GM18873 (cell line): ENCODE measurements around the gene ASCC1.

ENCODE experiments used
- ATAC-seq: cut with Tn5 transposase; IDR thresholded peaks from one replicate; pipeline ENCODE4 v1.9.1; 2021; ENCODE audit warnings: mild to moderate bottlenecking, moderate library complexity, moderate number of reproducible peaks; ENCODE audit not compliant: unreplicated experiment, low FRiP score

Gene ASCC1

DNA sequence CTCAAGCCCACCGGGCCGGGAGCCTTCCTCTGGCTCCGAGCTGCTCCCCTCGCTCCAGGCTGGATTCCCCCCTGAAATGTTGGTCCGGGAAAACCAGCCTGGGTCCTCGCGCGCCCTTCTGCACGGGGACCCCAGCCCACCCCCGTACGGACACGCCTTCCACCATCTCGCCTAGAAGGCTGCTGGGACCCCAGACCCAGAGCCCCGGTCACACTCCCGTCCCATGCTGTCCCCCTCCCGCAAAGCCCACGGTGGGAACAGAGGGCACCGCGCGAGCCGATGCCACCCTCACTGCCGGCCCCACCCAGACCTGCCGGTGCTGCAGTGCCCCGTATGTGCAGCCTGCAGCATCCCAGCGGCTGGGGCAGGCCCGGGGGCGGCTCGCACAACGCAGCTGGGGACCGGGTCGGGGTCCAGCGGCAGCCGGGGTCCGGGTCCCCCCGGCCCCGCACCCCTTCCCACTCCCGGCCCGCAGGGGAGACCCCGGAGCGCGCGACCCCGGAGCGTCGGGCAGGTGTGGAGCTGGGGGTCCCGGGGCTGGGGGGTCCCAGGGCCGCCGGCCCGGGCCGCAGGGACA, 128.6 kb downstream of the ASCC1 start:
- no peak for ATAC-seq

DNA sequence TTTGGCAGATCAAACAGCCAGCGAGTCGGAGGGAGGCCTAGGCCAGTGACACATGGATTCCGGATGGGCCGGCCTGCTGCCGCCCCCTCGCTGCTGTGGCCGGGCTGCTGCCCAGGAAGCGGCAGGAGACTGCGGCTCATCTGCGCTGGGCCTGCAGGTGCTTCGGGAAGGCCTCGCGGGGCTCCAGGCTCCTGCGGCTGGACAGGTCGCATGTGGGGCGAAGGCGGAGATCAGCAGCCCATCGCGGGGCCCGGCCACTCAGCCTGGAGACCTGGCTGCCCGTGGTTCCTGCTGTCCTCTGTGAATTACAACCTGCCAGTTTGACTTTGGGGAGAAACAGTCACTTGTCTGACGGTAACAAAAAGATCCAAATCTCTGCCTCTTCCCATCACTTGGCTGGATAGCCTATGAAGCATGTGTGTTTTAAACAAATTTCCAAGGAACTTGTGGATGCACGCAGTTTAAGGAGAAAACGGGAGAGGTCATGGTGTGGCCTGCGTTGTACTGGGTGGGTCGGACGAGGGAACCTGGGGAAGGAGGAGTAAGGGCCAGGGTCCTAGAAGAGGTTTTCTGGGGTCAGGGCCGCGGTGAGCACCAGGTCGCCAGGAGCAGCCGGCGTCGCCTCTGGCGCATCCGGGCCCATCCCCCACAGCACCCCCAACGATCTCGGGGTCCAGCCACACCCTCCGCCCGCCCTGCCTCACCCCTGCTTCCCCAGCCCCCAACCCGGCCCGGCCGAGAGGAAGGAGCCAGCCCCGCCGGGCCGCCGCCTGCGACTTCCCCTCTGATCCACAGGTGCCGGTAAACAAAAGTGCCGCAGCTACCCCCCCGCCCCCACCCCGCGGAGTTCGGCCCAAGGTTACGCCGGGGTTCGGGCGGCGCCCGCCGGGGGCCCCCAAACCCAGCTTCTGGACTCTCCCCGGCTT, 129.3 kb downstream of the ASCC1 start:
- ATAC-seq: no peak

DNA sequence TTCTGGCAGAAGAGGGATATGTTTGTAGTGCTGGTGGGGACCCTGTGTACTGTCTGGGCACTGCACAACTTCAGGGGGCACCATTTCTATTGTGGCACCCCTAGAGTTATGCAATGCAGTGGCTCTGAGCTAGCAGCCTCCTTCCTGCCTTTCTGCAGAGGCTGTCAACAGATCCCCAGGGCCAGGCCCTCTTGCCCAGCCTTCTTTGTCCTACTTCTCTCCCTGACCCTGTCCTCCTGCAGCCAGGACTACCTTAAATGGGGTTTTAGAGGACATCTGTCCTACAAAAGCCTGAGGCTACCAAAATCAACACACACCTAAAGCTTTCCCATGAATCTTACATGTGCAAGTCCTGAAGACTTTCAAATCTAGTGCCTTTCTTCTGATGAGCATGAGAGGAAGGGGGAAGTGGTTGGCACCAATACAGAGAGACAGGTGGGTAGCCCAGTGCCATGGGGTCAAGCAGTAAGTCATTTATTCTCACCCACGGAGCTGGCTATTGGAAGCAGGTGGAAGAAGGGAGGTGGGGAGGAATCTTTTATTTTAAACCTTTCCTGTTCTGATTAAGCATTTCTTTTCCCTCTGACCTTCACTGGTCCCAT, 130.1 kb downstream of the ASCC1 start:
- no peak for ATAC-seq

GRCh38 chr10:72085166-72085565, 130.9 kb downstream of the ASCC1 start:
- no peak for ATAC-seq

GRCh38 chr10:72083790-72084459, 132.2 kb downstream of the ASCC1 start:
- no peak for ATAC-seq

- ATAC-seq: no peak
These were observed 133.0 kb downstream of the ASCC1 start for GRCh38 chr10:72082856-72083789.

DNA sequence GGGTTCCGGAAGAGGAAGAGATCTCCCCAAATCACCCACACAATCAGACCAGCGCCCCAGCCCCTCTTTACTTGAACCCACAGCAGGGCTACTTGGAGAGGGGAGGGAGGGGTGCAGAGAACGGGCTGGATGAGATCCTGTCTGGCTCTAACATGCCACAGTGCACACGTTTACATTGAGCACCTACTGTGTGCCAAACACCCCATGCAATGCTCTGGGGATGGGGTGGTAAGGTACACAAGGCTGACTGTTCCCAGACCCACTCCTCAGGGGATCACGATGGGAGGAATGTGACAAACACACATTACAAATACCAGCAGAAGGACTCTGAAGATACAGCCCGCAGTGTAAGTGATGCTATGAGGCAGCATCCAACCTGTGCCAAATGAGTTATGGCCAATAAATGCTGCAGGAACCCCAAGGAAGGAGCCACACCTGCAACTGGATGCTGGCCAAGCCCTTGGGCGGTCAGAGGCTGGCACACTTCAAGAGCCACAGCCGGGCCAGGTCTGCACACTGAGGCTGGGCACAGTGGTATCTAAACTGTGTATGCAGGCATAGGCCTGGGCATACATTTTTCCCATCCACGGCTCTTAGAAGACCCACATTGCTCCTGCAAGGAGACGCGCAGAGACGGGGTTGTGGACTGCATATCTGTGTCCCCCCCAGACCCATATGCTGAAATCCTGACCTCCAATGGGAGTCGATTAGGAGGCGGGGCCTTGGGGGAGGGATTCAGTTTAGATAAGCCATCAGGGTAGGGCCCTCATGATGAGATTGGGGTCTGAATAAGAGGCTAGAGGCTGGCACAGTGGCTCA, 134.1 kb downstream of the ASCC1 start:
- ATAC-seq: no peak

GRCh38 chr10:72081210-72081609, 134.9 kb downstream of the ASCC1 start:
- no peak for ATAC-seq

DNA sequence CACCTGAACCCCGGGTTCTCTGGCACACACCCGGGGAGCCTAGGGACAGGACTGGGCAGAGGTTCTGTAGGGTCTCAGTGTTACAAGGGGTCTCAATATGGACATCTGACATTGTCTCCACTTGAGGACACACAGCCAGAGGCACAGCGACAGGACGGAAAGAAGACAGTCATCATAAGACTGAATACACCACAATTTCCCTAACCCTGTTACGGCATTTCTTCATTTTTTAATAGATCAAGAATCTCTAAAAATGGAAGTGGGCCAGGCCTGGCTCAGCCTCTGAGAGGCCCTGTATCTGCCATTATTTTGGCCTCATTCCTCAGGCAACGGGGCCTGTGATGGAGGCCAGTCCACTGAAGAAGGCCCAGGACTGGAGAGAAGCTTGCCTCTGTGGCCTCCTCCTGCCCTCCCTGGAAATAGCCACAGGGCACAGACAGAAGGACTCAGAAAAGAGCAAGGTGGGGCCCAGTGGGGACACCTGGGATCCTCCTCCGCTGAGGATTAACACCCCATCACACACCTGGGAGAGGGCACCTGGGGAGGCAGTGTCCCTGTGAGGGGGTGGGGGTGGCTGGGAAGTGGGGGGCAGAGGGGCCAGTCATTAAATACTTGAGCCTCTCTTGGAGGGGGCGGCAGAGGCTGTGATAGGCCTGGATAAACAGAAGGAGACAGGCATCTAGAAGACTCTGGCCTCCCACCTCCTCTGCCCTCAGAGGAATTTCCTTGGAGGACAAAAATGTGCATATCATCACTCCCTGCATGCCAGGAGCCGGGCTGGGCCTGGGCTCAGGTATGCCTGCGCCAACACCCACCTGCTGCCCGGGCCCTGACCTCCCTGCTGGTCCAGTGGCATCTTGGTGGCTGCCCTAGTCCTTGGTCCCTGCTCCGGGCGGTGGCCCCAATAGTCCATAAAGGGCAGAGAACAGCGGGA, 135.8 kb downstream of the ASCC1 start:
- ATAC-seq: no peak

DNA sequence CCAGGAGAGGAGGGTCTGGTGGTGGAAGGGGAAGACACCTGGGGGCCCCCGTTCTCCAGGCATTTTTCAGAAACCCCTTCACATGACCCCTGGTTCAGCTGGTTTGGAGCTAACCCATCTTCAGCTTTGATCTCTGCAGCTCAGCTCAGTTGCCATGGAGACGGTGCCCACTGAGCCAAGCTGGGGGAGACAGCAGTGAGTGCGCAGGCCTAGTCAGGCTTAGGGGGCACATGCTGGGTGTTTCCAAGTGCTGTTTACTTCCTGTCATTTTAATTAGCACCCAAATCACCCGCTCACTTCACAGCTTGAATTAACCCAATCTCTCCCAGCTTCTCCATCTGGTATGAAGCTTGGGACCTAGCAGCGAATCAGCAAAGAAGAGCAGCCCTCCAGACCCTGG, 136.7 kb downstream of the ASCC1 start:
- no peak for ATAC-seq

- ATAC-seq: no peak
These were observed 138.6 kb downstream of the ASCC1 start for GRCh38 chr10:72077275-72077990.

- ATAC-seq: no peak
These were observed 139.3 kb downstream of the ASCC1 start for GRCh38 chr10:72076756-72077155.

- no peak for ATAC-seq
These were observed 140.5 kb downstream of the ASCC1 start for GRCh38 chr10:72075376-72076115.

GRCh38 chr10:72074574-72075375, 141.3 kb downstream of the ASCC1 start:
- ATAC-seq: no peak

DNA sequence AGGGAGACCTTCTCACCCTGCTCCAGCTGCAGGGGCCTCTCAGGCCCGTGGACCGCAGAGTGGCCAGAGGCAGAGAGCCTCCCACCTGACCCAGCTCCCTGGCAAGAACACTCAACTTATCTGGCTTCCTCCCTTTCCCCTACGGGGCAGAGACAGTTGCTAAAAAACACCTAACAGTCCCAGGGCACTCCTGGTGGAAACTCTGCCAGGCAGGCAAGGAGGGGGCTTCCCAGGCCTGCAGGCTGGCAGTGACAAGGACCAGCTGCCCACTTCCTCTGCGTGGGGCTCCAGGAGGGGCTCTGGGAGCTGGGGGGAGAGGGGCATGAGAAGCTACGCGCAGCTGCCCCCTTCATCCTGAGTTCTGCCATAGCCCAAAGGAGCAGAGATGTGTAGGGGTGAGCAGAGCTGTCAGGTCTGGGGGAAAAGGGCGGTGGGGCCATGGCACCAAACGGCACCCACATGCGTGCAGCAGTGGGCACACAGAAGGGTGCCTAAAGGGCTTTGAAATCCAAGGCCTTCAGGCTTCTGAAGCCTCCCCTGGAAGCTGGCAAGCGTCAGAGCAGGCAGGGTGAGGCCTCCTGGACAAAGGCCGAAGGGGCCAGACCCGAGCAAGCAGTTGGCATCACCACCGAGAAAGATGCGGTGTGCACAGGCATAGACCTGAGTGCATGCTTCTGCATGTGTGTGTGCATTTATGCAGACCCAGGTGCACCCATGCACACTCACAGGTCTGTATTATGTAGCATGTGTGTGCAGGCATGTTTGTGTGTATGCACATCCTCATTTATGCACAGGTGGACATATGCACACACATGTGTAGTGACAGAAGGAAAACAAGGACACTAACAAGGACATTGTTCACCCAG, 142.1 kb downstream of the ASCC1 start:
- ATAC-seq: no peak
